ENCODE measurements around the gene CD58.

Gene CD58

GRCh38 chr1:116511459-116512019 is 59.3 kb downstream of the CD58 start:
- H3K27ac ChIP-seq: no peak overlapping the region
- no peaks in the 10 kb centered on the region for H3K9me3 ChIP-seq (ENCODE audit: severe bottlenecking)
- H3K4me3 ChIP-seq (ENCODE audit: low read depth, low read length): no peak overlapping the region
- no peak for DNase-seq
- TF ChIP-seq CTCF (IDR thresholded peaks at IDR 0.05; ENCODE audit: low read depth, low read length): no peak
- no peaks in the 10 kb centered on the region for H3K36me3 ChIP-seq
- H3K27me3 ChIP-seq (ENCODE audit: insufficient read depth, low read depth, severe bottlenecking): no peaks in the 10 kb centered on the region

- Histone ChIP-seq H3K27ac (no peak overlapping the region), H3K27me3 (ENCODE audit: insufficient read depth, low read depth, severe bottlenecking) (no peaks in the 10 kb centered on the region), H3K9me3 (ENCODE audit: severe bottlenecking) (no peaks in the 10 kb centered on the region), H3K36me3 (no peaks in the 10 kb centered on the region), H3K4me3 (ENCODE audit: low read depth, low read length) (no peak overlapping the region)
- TF ChIP-seq CTCF (IDR thresholded peaks at IDR 0.05; ENCODE audit: low read depth, low read length): no peak
- no peak for DNase-seq
Observed at GRCh38 chr1:116510361-116510760, 60.5 kb downstream of the CD58 start.

- no peak overlapping the region for H3K27ac ChIP-seq
- TF ChIP-seq CTCF (IDR thresholded peaks at IDR 0.05; ENCODE audit: low read depth, low read length): no peak
- no peak for DNase-seq
- H3K4me3 ChIP-seq (ENCODE audit: low read depth, low read length): no peak overlapping the region
- H3K36me3 ChIP-seq: no peaks in the 10 kb centered on the region
- H3K27me3 ChIP-seq (ENCODE audit: insufficient read depth, low read depth, severe bottlenecking): no peaks in the 10 kb centered on the region
- no peaks in the 10 kb centered on the region for H3K9me3 ChIP-seq (ENCODE audit: severe bottlenecking)
Observed at GRCh38 chr1:116508984-116509980, 61.5 kb downstream of the CD58 start.

- Histone ChIP-seq H3K27ac (no peak overlapping the region), H3K36me3 (no peaks in the 10 kb centered on the region), H3K27me3 (ENCODE audit: insufficient read depth, low read depth, severe bottlenecking) (no peaks in the 10 kb centered on the region), H3K4me3 (ENCODE audit: low read depth, low read length) (no peak overlapping the region), H3K9me3 (ENCODE audit: severe bottlenecking) (no peaks in the 10 kb centered on the region)
- DNase-seq: no peak
- no peak for TF ChIP-seq CTCF (IDR thresholded peaks at IDR 0.05; ENCODE audit: low read depth, low read length)
Observed at GRCh38 chr1:116508085-116508983, 62.5 kb downstream of the CD58 start.

GRCh38 chr1:116507631-116508030 is 63.2 kb downstream of the CD58 start:
- H3K27me3 ChIP-seq (ENCODE audit: insufficient read depth, low read depth, severe bottlenecking): no peaks in the 10 kb centered on the region
- H3K27ac ChIP-seq: no peak overlapping the region
- H3K4me3 ChIP-seq (ENCODE audit: low read depth, low read length): no peak overlapping the region
- H3K9me3 ChIP-seq (ENCODE audit: severe bottlenecking): no peaks in the 10 kb centered on the region
- no peak for DNase-seq
- no peaks in the 10 kb centered on the region for H3K36me3 ChIP-seq
- TF ChIP-seq CTCF (IDR thresholded peaks at IDR 0.05; ENCODE audit: low read depth, low read length): no peak
